Gastroesophageal sphincter (tissue), 3 donors: ENCODE results near the gene KCTD1.

ENCODE experiments used
- CTCF ChIP-seq, 4 experiments: fragments of 200-600 bp in 2 of 4; fragments of 450-650 bp in 2 of 4; sonication (generic) in 1 of 4; IDR thresholded peaks; one replicate each; pipeline ENCODE4 v1.5.1; 2017 to 2019; ENCODE audit warnings: antibody characterized with exemption in 4 of 4, mild to moderate bottlenecking in 2 of 4, moderate library complexity in 2 of 4
- EP300 ChIP-seq: sonication (generic); formaldehyde crosslinking; IDR thresholded peaks from one replicate; pipeline ENCODE4 v1.6.1; 2017; ENCODE audit warnings: antibody characterized with exemption, mild to moderate bottlenecking
- POLR2A ChIP-seq, 2 donors: fragments of 450-650 bp; IDR thresholded peaks; one replicate each; pipeline ENCODE4 v1.6.1; 2017; ENCODE audit warnings: antibody characterized with exemption in 2 of 2, mild to moderate bottlenecking in 2 of 2, moderate library complexity in 1 of 2
- POLR2AphosphoS5 ChIP-seq: sonication (generic); formaldehyde crosslinking; IDR thresholded peaks from one replicate; pipeline ENCODE4 v1.6.1; 2017; ENCODE audit warnings: antibody characterized with exemption

- TF ChIP-seq POLR2AphosphoS5, result no peak
- TF ChIP-seq CTCF (IDR thresholded peaks at IDR 0.05), result no peak
- no peak for TF ChIP-seq POLR2A (IDR thresholded peaks at IDR 0.05)
- TF ChIP-seq EP300, result no peak
Observed at GRCh38 chr18:26480897-26481795, 67.2 kb downstream of the KCTD1 start.
